NB4 (cell line): ENCODE results near the gene UBE2L3.

Source experiments
- DNase-seq: peaks from one replicate; pipeline ENCODE4 v3.0.0; 2010; ENCODE audit warnings: low read depth
- H3K4me3 ChIP-seq: one replicate; pipeline ENCODE4 v1.5.1; 2011; ENCODE audit warnings: mild to moderate bottlenecking, low read depth, low read length, moderate library complexity
- CTCF ChIP-seq: IDR thresholded peaks from one replicate; pipeline ENCODE4 v1.5.1; 2012; ENCODE audit warnings: low read depth, low read length
- MAX ChIP-seq: IDR thresholded peaks from 2 replicates; pipeline ENCODE4 v1.6.1; 2011; ENCODE audit warnings: low read depth, low read length
- MYC ChIP-seq: IDR thresholded peaks from 2 replicates; pipeline ENCODE4 v1.6.1; 2011; ENCODE audit warnings: low read depth, low read length
- POLR2A ChIP-seq: IDR thresholded peaks from 2 replicates; pipeline ENCODE4 v1.6.1; 2011; ENCODE audit warnings: mild to moderate bottlenecking; ENCODE audit not compliant: insufficient read length; ENCODE audit errors: extremely low read depth

The UBE2L3 gene

GRCh38 chr22:21585389-21585788, 17.9 kb downstream of the UBE2L3 start:
- no peak overlapping the region for H3K4me3 ChIP-seq
- no peak for TF ChIP-seq CTCF
- no peak for TF ChIP-seq POLR2A
- TF ChIP-seq MYC, result no peak
- TF ChIP-seq MAX, result no peak
- DNase-seq, result no peak

GRCh38 chr22:21587803-21588611, 20.5 kb downstream of the UBE2L3 start:
- H3K4me3 ChIP-seq, result no peak overlapping the region
- no peak for DNase-seq
- TF ChIP-seq MAX (no peak), CTCF (no peak), POLR2A (no peak), MYC (no peak)

- no peak for TF ChIP-seq POLR2A
- no peak for TF ChIP-seq CTCF
- TF ChIP-seq MAX, result no peak
- no peak for TF ChIP-seq MYC
- no peak for DNase-seq
- no peak overlapping the region for H3K4me3 ChIP-seq
Observed at GRCh38 chr22:21589396-21589795, 21.9 kb downstream of the UBE2L3 start.

GRCh38 chr22:21590809-21591641, 23.5 kb downstream of the UBE2L3 start:
- TF ChIP-seq MYC (no peak), POLR2A (no peak), CTCF (no peak), MAX (no peak)
- H3K4me3 ChIP-seq, result no peak overlapping the region
- peak; percentile 78 for DNase-seq

- H3K4me3 ChIP-seq, result no peak overlapping the region
- TF ChIP-seq MYC, result no peak
- no peak for TF ChIP-seq CTCF
- no peak for TF ChIP-seq MAX
- no peak for TF ChIP-seq POLR2A
- DNase-seq, result no peak
Observed at GRCh38 chr22:21591695-21592094, 24.2 kb downstream of the UBE2L3 start.
